ENCODE data around the gene SMKR1. TPM values are rescaled to one million over a fixed set of nuclear protein-coding genes. Genes with fewer than 3 reads are reported as not detected.
A peak's percentile ranks its signal among the peaks of the same experiment; 100 is the strongest.
"Not testable (repeated sequence)": the region's sequence is repeated elsewhere in the genome, so short reads cannot be mapped to it uniquely, and the experiment has no call there.

Gene SMKR1
- total and polyA plus RNA-seq, 10 donors, result 0.91 to 2.2 (median 1.4) TPM; not detected in 5

- no peak overlapping the region for H3K4me3 ChIP-seq
- DNase-seq, result peak; percentile 49
- H3K4me1 ChIP-seq, result no peaks in the 10 kb centered on the region
- H3K9me3 ChIP-seq, result no peaks in the 10 kb centered on the region
- intact Hi-C loops (cut with DNase I; ENCODE audit: low total_unique reads), result no loop called here
- H3K27ac ChIP-seq, result no peak overlapping the region
- WGBS, 5 donors, result 82 to 92% (median 87%) methylated on average over 4 of the region's 4 CpGs
- no peaks in the 10 kb centered on the region for H3K36me3 ChIP-seq
- H3K27me3 ChIP-seq (replicated peaks in 1 of 7), result peaks cover 0 to 8% (median 0%) of the 10 kb centered on the region in 7 donors
- TF ChIP-seq POLR2A (IDR thresholded peaks at IDR 0.05), result no peak
- TF ChIP-seq, protein P1, sequence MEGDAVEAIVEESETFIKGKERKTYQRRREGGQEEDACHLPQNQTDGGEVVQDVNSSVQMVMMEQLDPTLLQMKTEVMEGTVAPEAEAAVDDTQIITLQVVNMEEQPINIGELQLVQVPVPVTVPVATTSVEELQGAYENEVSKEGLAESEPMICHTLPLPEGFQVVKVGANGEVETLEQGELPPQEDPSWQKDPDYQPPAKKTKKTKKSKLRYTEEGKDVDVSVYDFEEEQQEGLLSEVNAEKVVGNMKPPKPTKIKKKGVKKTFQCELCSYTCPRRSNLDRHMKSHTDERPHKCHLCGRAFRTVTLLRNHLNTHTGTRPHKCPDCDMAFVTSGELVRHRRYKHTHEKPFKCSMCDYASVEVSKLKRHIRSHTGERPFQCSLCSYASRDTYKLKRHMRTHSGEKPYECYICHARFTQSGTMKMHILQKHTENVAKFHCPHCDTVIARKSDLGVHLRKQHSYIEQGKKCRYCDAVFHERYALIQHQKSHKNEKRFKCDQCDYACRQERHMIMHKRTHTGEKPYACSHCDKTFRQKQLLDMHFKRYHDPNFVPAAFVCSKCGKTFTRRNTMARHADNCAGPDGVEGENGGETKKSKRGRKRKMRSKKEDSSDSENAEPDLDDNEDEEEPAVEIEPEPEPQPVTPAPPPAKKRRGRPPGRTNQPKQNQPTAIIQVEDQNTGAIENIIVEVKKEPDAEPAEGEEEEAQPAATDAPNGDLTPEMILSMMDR (IDR thresholded peaks at IDR 0.05 in 8 of 11, conservative IDR thresholded peaks at IDR 0.05 in 3 of 11), result no peak
- no peak for TF ChIP-seq POLR2AphosphoS5 (IDR thresholded peaks at IDR 0.05)
These were observed 27.3 kb downstream of the SMKR1 start for GRCh38 chr7:129529643-129530042.

DNA sequence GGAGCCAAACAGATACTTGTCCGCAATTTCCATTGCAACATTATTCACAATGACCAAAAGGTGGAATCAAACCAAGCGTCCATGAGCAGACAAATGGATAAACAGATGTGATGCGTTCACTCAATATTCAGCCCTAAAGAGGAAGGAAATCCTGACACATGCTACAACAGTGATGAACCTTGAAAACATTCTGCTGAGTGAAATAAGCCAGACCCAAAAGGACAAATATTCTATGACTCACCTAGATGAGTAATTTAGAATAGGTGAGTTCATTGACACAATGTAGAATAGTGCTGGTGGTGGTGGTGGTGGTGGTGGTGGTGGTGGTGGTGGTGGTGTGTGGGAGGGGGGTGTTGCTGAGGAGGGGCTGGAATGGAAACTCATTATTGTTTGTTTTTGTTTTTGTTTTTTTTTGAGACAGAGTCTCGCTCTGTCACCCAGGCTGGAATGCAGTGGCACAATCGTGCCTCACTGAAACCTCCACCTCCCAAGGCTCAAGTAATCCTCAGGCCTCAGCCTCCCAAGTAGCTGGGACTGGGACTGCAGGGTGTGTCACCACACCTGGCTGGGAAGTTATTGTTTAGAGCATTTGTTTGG is 28.6 kb downstream of the SMKR1 start:
- WGBS, 5 donors, result 55 to 72% (median 55%) methylated on average over 5 of the region's 5 CpGs
- Histone ChIP-seq H3K36me3 (no peaks in the 10 kb centered on the region), H3K4me3 (no peak overlapping the region), H3K27ac (no peak overlapping the region), H3K4me1 (peaks cover 0 to 6% (median 0%) of the 10 kb centered on the region in 6 donors), H3K9me3 (no peaks in the 10 kb centered on the region), H3K27me3 (replicated peaks in 1 of 7) (peaks cover 0 to 8% (median 0%) of the 10 kb centered on the region in 7 donors)
- TF ChIP-seq POLR2AphosphoS5 (IDR thresholded peaks at IDR 0.05), result no peak
- TF ChIP-seq, protein P1 (IDR thresholded peaks at IDR 0.05 in 8 of 11, conservative IDR thresholded peaks at IDR 0.05 in 3 of 11), result no peak
- peak; percentile 6 for DNase-seq
- intact Hi-C loops (cut with DNase I; ENCODE audit: low total_unique reads), result no loop called here

DNA sequence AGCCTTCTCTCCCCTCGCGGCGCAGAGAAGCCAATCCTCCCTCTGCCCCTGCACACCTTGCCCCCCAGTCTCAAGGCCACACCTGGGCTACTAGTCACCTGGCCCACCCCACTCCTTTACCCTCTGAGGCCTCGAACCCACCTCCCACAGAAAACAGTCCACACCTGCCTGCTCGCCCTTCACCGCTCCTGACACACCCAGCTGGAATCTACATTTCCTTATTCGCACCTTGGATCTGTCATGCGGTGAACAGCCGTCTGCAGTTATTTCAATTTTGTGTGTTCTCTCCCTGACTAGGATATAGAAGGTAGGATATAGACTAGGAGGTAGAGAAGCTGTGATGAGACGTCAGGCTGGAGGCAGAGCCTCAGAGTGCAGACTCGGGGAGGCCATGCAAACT is 29.4 kb downstream of the SMKR1 start:
- DNase-seq, result peak; percentile 52
- WGBS, 5 donors, result 88 to 93% (median 90%) methylated on average over 11 of the region's 11 CpGs
- no peaks in the 10 kb centered on the region for H3K36me3 ChIP-seq
- H3K27ac ChIP-seq, result no peak overlapping the region
- intact Hi-C loops (cut with DNase I; ENCODE audit: low total_unique reads), result no loop called here
- H3K4me1 ChIP-seq, result peaks cover 0 to 6% (median 0%) of the 10 kb centered on the region in 6 donors
- peaks cover 0 to 5% (median 0%) of the 10 kb centered on the region in 7 donors for H3K27me3 ChIP-seq (replicated peaks in 1 of 7)
- no peaks in the 10 kb centered on the region for H3K9me3 ChIP-seq
- H3K4me3 ChIP-seq, result no peak overlapping the region
- TF ChIP-seq POLR2A (IDR thresholded peaks at IDR 0.05), result no peak
- no peak for TF ChIP-seq POLR2AphosphoS5 (IDR thresholded peaks at IDR 0.05)
- TF ChIP-seq, protein P1 (IDR thresholded peaks at IDR 0.05 in 8 of 11, conservative IDR thresholded peaks at IDR 0.05 in 3 of 11), result no peak

GRCh38 chr7:129532375-129532774 is 30.0 kb downstream of the SMKR1 start:
- Histone ChIP-seq H3K27ac (no peak overlapping the region), H3K9me3 (no peaks in the 10 kb centered on the region), H3K36me3 (no peaks in the 10 kb centered on the region), H3K4me1 (peaks cover 0 to 6% (median 0%) of the 10 kb centered on the region in 6 donors), H3K27me3 (replicated peaks in 1 of 7) (no peaks in the 10 kb centered on the region), H3K4me3 (no peak overlapping the region)
- peak; percentile 43 for DNase-seq
- intact Hi-C loops (cut with DNase I; ENCODE audit: low total_unique reads), result no loop called here
- TF ChIP-seq POLR2A (IDR thresholded peaks at IDR 0.05) (no peak), POLR2AphosphoS5 (IDR thresholded peaks at IDR 0.05) (no peak)
- TF ChIP-seq, protein P1 (IDR thresholded peaks at IDR 0.05 in 8 of 11, conservative IDR thresholded peaks at IDR 0.05 in 3 of 11), result no peak
- WGBS, 5 donors, result 83 to 94% (median 90%) methylated on average over 17 to 19 of the region's 19 CpGs

DNA sequence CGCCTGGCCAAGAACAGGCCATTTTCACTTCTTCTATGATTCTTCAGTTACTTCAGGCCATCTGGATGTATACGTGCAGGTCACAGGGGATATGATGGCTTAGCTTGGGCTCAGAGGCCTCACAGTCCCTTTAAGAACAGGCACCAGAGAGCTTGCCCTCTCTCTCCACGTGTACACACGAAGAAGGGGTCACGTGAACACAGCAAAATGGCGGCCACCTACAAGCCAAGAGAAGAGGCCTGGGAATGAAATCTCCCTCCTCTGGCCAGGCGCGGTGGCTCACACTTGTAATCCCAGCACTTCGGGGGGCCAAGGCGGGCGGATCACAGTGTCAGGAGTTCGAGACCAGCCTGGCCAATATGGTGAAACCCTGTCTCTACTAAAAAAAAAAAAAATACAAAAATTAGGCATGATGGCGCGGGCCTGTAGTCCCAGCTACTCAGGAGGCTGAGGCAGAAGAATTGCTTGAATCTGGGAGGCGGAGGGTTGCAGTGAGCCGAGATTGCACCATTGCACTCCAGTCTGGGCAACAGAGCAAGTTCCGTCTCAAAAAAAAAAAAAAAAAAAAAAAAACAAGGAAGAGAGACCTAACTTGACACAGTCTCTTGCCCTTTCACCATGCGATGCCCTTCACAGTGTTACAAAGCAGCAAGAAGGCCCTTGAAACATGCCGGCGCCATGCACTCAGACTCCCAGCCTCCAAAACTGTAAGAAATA is 32.4 kb downstream of the SMKR1 start:
- intact Hi-C loops (cut with DNase I; ENCODE audit: low total_unique reads); H3K27ac ChIP-seq; DNase-seq; H3K9me3 ChIP-seq; H3K27me3 ChIP-seq (replicated peaks in 1 of 7); H3K36me3 ChIP-seq; H3K4me1 ChIP-seq; H3K4me3 ChIP-seq: not testable (repeated sequence)
- 85 to 95% (median 91%) methylated on average over 20 of the region's 20 CpGs for WGBS, 5 donors

All from spleen (tissue), 11 donors.